ENCODE measurements around the gene BORCS8.
"Not testable (repeated sequence)": the region's sequence is repeated elsewhere in the genome, so short reads cannot be mapped to it uniquely, and the experiment has no call there.

Gene BORCS8

GRCh38 chr19:19192078-19192882, at the start of gene BORCS8, which contains the start of gene RFXANK:
BORCS8 (minus strand) TSS chr19:19192152; CDS start chr19:19192117, 35 bp downstream.
RFXANK (plus strand) TSS chr19:19192258; CDS start chr19:19193947, 1,689 bp downstream.
- DNase-seq: peak; percentile 99

- no peak for DNase-seq
Measured at GRCh38 chr19:19240476-19240875, 48.5 kb upstream of the BORCS8 start.

GRCh38 chr19:19239675-19240074, 47.7 kb upstream of the BORCS8 start:
- DNase-seq: no peak

GRCh38 chr19:19238126-19238894, 46.4 kb upstream of the BORCS8 start:
- no peak for DNase-seq

- DNase-seq: no peak
Measured at GRCh38 chr19:19236173-19236572, 44.2 kb upstream of the BORCS8 start.

GRCh38 chr19:19234220-19234816, 42.4 kb upstream of the BORCS8 start:
- DNase-seq: no peak

GRCh38 chr19:19232261-19232721, 40.3 kb upstream of the BORCS8 start:
- no peak for DNase-seq

GRCh38 chr19:19230999-19231398, 39.0 kb upstream of the BORCS8 start:
- DNase-seq: no peak

GRCh38 chr19:19229701-19230100, 37.7 kb upstream of the BORCS8 start:
- DNase-seq: no peak

GRCh38 chr19:19227217-19227616, 35.3 kb upstream of the BORCS8 start:
- DNase-seq: no peak

- no peak for DNase-seq
Measured at GRCh38 chr19:19226663-19227062, 34.7 kb upstream of the BORCS8 start.

- DNase-seq: no peak
Measured at GRCh38 chr19:19226204-19226603, 34.3 kb upstream of the BORCS8 start.

- DNase-seq: peak; percentile 72 to 74
Measured at GRCh38 chr19:19224852-19225494, 33.0 kb upstream of the BORCS8 start.

GRCh38 chr19:19224150-19224851, 32.3 kb upstream of the BORCS8 start:
- DNase-seq: no peak

- no peak for DNase-seq
Measured at GRCh38 chr19:19223636-19224035, 31.7 kb upstream of the BORCS8 start.

GRCh38 chr19:19223060-19223459, 31.1 kb upstream of the BORCS8 start:
- DNase-seq: no peak

GRCh38 chr19:19221000-19221399, 29.0 kb upstream of the BORCS8 start:
- DNase-seq: not testable (repeated sequence)

- DNase-seq: no peak
Measured at GRCh38 chr19:19218911-19219310, 27.0 kb upstream of the BORCS8 start.

- DNase-seq: peak; percentile 8 to 46
Measured at GRCh38 chr19:19217099-19217498, 25.1 kb upstream of the BORCS8 start.

- DNase-seq: no peak
Measured at GRCh38 chr19:19215792-19216191, 23.8 kb upstream of the BORCS8 start.

GRCh38 chr19:19214892-19215291, 22.9 kb upstream of the BORCS8 start:
- DNase-seq: peak in 1 of 2 donors; percentile 18

- no peak for DNase-seq
Measured at GRCh38 chr19:19214159-19214490, 22.2 kb upstream of the BORCS8 start.
